Stimulated activated CD8-positive, alpha-beta memory T cell treated with anti-CD3 and anti-CD28 coated beads, Interleukin-12 subunit alpha, Interleukin-12 subunit beta, amount 100 ng/mL, for 1 hour (primary cell): ENCODE results near the gene SEL1L3.

ENCODE experiments used
- DNase-seq: peaks from one replicate; pipeline ENCODE4 v3.0.0-alpha.2; 2020; ENCODE audit warnings: low read depth

Gene SEL1L3

DNA sequence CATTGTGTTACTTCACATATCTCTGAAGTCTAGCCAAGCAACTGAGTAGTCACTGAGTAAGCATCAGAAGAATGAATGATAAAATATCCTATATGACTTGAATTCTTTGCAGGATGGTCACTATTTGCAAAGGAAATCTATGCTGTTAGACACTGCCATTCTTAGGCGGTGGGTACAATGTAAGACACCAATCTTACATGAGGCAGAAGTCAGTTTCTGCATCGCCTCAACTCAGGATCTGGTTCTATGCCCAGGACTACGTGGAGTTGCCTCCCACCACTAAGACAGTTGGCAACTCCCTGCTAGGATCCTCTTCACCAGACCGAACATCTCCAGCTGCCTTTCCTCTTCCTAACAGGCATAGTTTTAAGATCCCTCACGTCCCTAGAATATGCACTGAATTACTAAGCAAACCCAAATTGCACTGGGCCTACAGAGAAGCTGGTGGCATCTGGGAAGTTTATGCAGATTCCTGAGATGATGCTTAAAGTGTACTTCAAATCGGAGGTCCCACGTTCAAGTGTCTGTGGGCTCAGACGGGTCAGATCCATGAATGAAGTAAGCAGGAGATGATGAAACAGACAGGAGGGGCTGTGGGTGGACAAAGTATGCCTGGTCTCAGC, 45.6 kb downstream of the SEL1L3 start:
- no peak for DNase-seq

DNA sequence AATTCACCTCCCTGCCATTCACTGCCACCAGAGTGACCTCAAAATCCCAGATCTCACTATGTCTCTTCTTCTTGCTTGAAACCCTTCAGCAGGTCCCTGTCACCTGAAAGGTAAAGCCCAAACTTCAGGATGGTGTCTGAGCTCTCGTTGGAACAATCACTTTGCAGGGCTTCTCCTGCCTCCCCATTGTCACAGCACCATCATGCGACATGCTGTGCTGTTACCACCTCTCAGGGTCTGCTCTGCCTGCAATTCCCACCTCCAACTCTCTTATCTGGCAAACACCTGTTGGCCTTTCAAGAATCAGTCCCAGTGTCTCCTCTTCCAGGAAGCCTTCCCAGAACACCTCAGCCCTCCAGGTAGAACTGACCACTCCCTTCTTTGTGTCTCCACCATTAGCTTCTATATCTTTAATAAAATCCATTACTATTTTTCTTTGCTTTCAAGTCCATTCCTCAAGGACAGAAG, 46.2 kb downstream of the SEL1L3 start:
- no peak for DNase-seq

DNA sequence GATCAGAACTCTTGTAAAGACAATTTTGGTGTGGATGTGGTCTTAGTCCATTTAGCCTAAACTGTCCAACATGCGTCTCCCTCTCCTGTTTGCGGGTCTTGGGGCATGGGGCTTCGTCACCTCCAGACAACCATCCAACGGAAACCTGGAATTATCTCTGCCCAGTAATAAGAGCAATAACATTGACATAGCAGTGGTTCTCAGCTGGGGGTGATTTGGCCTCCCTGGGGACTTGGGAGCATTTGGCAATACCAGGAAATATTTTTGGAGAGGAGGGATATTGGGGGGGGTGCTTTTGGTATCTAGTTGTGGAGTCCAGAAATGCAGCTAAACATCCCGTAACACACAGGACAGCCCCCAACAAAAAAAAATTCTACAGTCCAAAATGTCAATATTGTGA, 47.2 kb downstream of the SEL1L3 start:
- DNase-seq: no peak

DNA sequence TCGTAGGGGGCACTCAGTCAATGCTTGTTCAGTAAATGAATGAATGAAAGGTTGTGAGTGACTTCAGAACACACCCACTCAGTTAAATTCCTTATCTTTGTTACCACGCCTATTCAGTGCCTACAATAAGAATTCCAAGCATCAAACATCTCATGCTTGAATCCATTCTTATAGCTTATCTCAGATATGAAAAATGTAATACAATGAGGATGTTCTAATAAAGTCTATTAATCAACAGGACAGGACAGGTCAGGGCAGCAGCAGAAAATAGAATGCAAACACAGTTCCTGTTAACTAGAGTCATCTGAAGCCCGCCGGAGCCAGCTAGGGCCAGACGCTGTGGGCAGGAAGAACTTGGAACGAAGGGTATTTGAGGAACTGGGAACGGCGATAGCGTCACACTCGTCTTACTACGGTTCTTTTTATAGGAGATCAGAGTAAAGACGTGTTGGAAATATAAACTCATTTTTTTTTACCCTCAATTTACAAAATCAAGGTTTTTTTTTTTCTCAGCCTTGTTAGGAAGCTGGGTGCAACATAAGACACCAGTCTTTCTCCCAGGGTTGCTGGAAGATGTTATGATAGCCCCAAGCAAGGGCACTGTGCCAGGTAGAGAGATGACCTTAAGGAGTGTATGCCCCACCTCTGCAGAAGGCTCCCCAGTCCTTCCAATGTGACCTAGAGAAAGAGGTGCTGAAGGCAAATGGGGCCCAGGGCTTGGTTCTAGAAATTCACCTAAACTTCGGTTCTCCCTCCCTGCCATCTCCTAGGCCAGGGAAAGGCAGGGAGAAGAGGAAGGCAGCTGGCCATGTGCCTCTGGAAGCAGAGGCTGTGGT, 48.3 kb downstream of the SEL1L3 start:
- DNase-seq: no peak

DNA sequence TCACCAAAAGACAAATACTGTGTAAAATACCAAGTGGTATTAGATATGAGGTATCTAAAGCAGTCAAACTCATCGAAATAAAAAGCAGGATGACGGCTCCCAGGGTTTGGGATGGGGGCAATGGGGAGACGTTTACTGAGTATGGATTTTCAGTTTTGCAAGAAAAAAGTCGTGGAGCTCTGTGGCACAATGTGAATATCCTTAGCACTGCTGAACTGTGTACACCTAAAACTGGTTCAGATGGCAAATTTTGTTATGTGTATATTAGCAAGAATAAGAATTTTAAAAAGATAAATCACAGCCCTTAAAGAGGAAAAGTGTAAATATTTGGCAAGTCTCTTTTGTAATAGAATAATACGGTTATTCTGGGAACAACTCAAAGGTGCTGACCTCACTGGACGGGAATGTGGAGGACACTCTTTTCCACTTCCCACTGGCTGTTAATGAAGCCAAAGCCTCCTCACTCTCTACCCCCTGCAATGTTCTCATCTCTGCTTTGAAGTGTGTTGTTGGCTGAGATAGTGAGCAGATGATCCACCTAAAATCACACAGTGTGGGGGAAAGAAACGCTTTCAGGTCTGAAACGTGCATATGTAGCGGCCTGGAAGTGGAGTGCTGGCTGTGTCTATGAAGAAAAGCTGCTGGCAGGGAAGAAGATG, 49.2 kb downstream of the SEL1L3 start:
- DNase-seq: no peak

DNA sequence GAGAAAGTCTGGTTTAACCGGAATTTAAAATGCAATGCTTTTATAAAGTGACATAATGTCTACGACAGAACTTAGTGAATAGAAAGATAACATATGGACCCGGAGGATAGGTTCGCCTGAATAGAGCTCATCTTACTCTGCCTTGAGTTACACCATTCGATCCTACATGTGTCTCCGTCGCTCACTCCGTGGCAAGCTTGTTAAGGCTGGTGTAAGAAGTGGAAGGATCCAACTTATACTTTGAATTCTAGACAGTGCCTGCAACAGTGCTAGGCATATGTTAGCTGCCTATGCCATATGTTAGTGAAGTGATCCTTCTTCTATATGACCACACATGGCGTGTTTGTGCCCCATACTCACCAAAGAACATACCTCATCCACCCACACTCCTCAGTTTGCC, 50.9 kb downstream of the SEL1L3 start:
- no peak for DNase-seq

DNA sequence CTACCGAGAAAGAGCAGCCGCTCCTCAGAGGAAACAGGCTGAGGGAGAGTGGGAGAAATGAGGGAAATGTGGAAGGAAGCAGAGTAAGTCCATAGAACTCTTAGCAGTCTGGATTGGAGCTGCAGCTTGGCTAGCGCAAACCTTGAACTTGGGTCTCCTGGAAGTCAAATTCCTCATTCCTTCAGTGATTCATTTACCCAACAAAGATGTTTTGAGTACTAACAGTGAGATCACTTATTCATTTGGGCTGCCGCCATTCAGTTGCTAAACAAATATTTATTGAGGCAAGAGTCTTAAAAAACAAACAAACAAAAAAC, 51.5 kb downstream of the SEL1L3 start:
- DNase-seq: no peak

DNA sequence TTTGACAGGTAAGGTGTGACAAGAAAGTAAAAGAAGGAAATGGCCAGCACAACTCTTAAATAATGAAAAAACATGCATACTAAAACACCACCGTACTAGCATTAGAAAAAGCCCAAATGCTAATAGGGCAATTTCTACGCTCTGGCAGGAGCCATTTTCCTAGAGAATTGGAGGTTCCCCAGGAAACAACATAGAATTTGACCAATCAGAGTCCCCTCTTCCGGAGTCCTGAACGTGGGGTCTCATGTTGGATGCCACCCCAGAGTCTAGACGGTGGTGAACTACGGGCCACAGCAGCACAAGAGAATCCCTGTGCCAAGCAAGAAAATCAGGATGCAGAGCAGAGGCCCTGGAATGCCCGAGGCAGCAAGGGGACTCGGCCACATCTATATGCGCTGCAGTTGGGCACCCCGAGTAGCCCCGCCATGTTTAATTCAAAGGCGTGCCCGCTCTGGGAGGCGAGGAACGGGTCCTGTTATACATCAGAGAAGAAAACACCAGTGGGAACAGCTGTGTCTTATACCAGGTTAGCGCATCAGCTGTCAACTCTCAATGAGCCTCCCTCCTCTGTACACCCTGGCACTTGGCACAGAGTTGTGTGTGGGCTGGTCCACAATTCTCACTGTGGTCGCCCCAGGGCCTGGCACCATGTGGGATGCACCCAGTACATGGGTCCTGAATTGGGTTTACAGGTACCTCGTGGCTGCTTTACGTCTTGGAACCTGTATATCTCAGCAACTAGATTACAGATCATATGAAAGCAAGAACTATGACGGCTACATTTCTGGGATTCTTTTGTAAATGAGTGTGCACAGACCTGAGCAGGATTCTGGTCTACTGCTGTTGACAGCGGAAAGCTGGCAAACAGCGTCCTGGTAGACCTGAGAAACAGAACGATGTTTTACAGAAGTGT, 52.1 kb downstream of the SEL1L3 start:
- no peak for DNase-seq

DNA sequence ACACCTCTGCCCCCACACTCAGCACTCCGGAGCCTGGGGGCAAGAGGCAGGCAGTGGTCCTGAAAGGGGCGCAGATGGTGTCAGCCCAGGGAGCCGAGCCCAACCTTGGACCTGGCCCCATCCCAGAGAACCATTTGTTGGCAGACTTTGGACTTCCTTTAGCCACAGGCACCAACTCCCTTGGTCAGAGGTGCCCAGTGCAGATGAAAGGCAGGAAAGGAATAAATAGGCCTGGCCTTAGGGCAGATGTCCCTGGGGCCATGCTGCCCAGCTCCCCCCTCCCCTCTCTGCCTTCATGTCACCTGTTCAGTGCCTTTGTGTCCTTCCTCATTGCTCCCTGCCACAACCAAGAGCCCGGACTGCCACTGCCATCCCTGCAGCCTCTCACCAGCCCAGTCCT, 52.8 kb downstream of the SEL1L3 start:
- DNase-seq: no peak

DNA sequence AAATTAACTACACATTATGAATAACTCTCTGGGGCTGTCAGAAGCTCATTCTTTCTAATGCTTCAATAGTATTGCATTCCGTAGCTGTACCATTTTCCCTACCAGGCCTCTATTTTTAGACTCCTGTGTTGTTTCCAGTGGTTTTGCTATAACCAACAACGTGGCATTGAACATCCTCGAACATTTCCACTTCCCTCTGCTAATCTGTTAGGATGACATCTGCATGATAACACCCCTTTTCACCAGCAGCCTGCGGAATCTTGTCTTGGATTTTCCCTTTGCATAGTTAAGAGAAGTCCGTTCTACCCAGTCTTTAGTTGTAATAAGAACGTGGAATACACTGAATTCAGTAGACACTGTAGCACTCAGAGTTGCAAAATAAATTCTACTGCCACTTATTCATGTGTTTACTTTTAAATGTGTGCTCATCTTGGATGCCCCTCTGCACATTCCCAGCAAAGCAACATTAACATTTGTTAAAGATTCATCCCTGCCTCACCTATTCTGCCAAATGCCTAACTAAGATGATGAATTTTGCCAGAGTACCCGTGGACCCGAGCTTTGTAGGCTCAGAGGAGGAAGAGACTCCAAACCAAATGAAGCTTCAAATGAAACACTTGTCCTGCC, 55.6 kb downstream of the SEL1L3 start:
- no peak for DNase-seq

DNA sequence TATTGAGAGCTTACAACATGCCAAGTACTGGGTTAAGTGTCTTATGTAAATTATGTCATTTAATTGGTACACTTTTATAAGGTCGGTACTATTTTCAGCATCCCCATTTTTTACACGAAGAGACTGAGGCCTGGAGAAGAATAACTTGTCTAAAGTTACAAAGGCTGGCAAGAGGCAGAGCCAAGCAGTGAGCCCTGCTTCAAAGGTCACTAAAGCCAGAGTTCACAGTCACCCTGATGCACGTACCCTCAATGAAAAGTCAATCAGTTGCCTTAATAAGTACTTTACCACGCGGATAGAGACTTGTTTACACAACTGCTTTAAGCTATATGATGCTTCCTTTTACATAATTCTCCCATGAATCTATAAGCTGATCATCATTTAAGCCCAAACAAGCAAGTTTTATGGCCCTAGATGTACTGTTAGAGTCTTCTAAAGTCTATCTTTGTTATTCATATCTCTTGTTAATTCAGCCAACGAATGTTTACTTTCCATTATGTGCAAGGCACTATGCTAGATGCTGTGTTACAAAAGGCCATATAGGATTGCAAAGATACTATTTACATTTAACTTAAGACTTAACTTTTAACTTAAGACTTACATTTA, 57.4 kb downstream of the SEL1L3 start:
- DNase-seq: no peak

DNA sequence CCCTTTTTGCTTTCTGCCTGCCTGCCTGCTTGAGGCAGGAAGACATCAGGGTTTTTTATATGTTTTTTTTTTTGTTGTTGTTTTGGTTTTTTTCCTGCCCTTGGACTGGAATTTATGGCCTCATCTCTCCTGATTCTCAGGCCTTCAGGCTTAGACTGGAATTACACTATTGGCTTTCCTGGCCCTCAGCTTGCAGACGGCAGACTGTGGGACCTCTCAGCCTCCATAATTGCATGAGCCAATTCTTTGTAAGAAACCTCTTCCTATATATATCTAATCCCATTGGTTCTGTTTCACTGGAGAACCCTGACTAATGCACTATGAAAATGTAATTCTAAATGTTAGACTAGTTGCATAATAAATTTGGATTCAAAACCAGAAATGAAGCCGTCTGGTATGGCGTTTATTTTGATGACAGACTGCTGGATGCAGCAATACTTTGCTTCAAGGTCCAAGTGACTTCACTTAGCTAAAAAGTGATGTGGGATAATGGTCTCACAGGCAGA, 59.0 kb downstream of the SEL1L3 start:
- no peak for DNase-seq

DNA sequence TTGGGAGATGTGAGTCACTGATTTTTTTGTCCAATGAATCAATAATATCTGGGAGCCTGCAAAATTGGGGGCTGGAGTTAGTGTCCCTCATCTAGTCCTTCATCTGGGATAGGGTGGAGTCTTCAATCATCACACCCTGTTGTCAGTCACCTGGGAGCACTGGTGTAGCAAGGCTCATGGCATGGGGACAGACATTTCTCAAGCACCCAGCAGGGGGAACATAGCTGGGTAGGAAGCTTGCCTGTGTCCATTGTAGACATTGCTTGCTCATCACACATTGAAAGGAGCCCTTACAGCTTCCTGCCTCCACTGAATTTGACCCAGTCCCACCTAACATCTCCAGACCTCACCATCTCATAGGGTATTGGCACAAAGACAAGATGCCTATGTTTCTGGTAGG, 61.2 kb downstream of the SEL1L3 start:
- no peak for DNase-seq

DNA sequence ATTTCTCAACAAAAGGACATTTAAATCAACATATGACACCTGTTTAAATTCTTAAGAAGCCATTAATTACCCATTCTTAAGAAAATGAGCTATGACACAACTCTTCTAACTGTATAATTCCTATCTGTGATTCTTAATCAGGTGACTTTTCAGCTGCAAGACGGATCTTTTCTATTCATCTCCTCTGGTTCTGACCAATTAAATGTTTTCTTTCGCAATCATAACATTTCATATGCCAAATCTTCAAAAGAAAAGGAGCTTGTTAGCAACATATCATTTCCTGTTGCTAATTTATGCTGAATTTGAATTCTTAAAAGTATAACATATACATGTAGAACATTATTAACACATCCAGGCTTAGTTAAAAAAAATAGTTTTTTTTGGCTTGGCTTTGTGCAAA, 62.5 kb downstream of the SEL1L3 start:
- DNase-seq: no peak

DNA sequence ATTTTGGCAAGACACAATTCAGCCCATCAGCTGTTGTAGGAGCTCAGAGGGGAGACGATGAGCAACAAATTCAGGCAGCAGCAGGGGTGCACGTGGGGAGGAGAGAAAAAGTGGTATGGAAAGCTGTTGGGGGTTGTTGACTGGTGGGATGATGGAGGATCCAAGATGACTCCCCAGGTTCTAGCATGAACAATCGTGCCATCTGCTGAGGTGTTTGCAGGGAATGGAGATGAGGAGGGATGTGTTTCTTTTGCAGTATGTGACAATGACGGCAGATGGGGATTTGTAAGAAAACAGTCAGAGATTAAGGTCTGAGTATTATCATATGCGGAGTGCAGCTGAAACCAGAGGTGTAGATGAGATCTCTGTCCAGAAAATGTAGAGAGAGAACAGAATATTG, 63.3 kb downstream of the SEL1L3 start:
- no peak for DNase-seq

DNA sequence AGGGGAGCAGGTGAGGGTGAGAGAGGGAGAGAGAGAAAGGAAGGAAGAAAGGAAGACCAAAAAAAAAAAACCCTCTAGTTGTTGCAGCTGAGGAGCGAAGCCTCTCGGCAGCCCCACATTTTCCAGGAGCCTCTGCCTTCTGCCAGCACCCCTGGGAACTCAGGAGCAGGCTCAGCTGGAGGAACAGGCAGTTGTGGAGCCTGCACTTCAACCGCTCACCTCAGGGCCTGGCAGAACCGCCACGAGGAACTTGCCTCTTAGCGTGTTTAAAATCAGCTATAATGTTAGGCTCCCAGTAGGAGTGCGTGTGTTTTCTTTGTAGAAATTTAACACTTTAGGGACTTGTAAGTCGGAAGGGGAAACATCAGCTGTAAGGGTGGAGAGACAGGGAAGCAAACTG, 65.7 kb downstream of the SEL1L3 start:
- no peak for DNase-seq

DNA sequence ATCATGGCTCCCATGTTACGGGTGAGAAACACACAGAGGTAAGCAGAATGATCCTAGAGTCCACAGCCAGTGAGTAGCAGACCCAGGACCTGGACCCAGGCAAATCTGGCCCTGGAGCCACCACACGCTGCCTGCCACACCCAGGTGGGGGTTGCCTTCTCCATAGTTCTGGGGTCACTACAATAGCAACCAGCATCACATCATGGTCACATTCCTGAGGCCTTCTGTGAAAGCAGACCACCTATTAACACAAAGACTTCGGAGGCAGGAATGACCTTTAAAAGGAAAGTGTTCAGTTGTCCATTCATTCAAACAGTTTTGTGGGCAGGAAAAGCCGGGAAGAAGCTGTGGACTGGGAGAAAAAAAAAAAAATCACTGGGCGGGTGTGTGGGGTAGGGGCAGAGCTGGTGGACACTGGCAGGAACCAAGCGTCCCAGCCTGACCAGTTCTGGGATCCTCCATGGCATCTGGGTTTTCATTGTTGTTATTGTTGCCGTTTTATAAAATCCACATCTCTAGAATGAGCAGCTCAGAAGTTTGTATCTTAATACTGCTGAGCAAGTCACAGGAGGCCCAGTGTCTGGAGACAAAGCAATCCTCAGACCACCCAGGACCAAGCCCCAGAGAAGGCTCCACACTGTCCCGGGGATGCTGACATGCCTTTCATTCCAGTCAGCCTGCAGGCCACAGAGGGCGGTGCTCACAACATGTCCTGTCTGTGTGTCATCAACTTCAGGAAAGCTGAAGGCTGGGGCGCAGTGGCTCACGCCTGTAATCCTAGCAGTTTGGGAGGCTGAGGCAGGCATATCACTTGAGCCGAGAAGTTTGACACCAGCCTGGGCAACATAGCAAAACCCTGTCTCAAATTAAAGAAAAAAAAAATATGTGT, 67.0 kb downstream of the SEL1L3 start:
- DNase-seq: no peak

DNA sequence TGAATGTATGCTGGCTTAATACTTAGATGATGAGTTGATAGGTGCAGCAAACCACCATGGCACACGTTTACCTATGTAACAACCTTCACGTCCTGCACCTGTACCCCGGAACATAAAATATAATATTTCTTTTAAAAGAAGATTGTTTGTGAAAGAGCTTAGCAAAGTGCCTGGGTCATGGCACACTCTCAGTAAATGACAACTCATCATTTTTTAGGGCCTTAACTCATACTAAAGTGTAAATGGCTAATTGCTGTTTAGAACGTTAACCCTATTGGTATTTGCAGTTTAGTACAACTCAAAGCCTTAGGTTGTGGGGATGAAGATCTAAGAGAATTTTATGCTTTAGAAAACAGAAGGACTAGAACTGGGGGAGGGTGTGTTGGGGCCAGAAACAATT, 67.7 kb downstream of the SEL1L3 start:
- no peak for DNase-seq

DNA sequence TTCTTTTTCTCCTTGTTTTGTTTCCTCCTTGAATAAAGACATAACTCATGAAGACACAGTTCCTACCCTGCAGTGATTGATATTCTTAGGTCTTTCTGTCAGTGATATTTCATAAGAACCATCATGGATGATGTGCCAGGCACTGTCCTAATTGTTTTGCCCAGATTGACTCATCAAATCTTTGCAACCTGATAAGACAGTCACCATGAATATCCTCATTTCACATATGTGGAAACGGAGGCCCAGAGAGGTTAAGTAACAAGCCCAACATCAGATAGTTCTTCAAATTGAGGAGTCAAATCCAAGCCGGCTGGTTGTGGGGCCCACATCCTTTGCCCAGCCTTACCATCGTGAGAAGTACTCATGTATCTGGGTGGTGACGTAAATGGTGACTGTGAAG, 69.9 kb downstream of the SEL1L3 start:
- DNase-seq: no peak

DNA sequence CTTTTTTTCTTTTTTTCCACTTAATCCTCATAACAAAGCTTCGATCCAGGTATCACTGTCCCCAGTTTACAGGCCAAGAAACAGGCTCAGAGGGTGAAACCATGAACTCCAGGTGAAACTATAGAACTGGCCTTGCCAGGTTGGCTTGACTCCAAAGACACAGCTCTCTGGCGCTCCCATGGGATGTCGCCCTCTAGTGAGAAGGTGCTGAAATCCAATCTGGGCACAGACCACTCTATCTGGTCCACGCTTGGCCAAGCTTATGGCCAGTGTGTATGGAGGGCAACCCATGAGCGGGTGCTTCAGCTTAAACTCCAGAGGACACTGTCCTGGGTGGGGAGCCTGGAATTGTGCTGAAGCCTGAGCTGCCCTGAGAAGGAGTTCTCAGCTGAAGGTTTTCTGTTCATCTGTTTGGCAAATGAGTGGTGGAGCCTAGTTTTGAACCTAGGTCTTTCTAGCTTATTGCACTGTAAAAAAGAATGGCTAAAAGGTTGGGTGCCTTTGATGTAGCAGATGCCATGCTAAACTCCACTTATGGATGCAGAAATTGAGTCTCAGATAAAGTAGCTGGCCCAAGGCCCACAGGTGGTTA, 70.5 kb downstream of the SEL1L3 start:
- DNase-seq: no peak
